GM12878 (cell line): ENCODE results near the gene DYNC2H1. TPM values are rescaled to one million over a fixed set of nuclear protein-coding genes. Genes with fewer than 3 reads are reported as not detected.

Experiments
- ATAC-seq: fragments of 200-7000 bp; cut with Tn5 transposase; 3 replicates; pipeline ENCODE4 v1.9.1; 2020; ENCODE audit warnings: mild to moderate bottlenecking, moderate library complexity
- BruUV-seq: library from RNA; stranded (reverse); fragments of 400-500 nt; replicated peaks from 2 replicates; lab custom pipeline; 2021; lab: Mats Ljungman, UMichigan
- CTCF ChIA-PET: fragments of 300-600 bp; sonication (Branson Sonifier 250); formaldehyde crosslinking; extraction: SDS; loops from one replicate; lab custom pipeline; 2021; ENCODE audit warnings: inconsistent platforms; lab: Yijun Ruan, JAX
- POLR2A ChIA-PET: fragments of 350-600 bp; formaldehyde crosslinking; extraction: SDS; loops from one replicate; lab custom pipeline; 2021; ENCODE audit warnings: inconsistent platforms; lab: Charles Lee
- RAD21 ChIA-PET: fragments of 300-600 bp; sonication (Branson Sonifier 250); formaldehyde crosslinking; loops from one replicate; lab custom pipeline; 2023; ENCODE audit warnings: antibody characterized with exemption; ENCODE audit not compliant: unreplicated experiment; lab: Charles Lee
- SMC1A ChIA-PET: fragments of 300-600 bp; sonication (Branson Sonifier 250); formaldehyde crosslinking; loops from one replicate; lab custom pipeline; 2023; ENCODE audit not compliant: unreplicated experiment, uncharacterized antibody; lab: Charles Lee
- DNase-seq: peaks from one replicate; pipeline ENCODE4 v3.0.0-alpha.2; 2011; ENCODE audit warnings: low read depth, low spot score
- FAIRE-seq: peaks from 3 replicates; lab custom pipeline; 2011; peaks lifted over from hg19 to GRCh38; lab: Jason Lieb, UNC
- H2AFZ ChIP-seq: 2 replicates; pipeline ENCODE4 v1.6.0; 2011; ENCODE audit warnings: low read depth, low read length, control low read depth; ENCODE audit not compliant: control insufficient read depth
- H3K27ac ChIP-seq: 2 replicates; pipeline ENCODE4 v1.5.1; 2011; ENCODE audit warnings: control low read depth; ENCODE audit not compliant: control insufficient read depth, insufficient read depth
- H3K27me3 ChIP-seq, 2 experiments: replicated peaks in 1 of 2; 2 replicates each; pipeline versions ENCODE4 v1.6.0 to v1.6.1; 2011; ENCODE audit warnings: low read length in 1 of 2; ENCODE audit not compliant: control insufficient read depth in 2 of 2, insufficient read depth in 2 of 2
- H3K36me3 ChIP-seq, 2 experiments: 2 replicates each; pipeline ENCODE4 v1.5.1; 2011; ENCODE audit warnings: low read length in 1 of 2; ENCODE audit not compliant: control insufficient read depth in 2 of 2, insufficient read depth in 2 of 2
- H3K4me1 ChIP-seq: 2 replicates; pipeline ENCODE4 v1.6.1; 2011; ENCODE audit warnings: mild to moderate bottlenecking, low read length, moderate library complexity, mixed read lengths; ENCODE audit not compliant: control insufficient read depth, insufficient read depth
- H3K4me2 ChIP-seq: 2 replicates; pipeline ENCODE4 v1.6.0; 2011; ENCODE audit warnings: control low read depth; ENCODE audit not compliant: control insufficient read depth, insufficient read depth
- H3K4me3 ChIP-seq: fragments of 200-600 bp; sonication (generic); 2 replicates; pipeline ENCODE4 v1.5.1; 2016
- H3K79me2 ChIP-seq: 2 replicates; pipeline ENCODE4 v1.6.0; 2011; ENCODE audit warnings: low read length; ENCODE audit not compliant: control insufficient read depth, insufficient read depth
- H3K9ac ChIP-seq: 2 replicates; pipeline ENCODE4 v1.8.0; 2011; ENCODE audit warnings: low read length, control low read depth, mixed read lengths; ENCODE audit not compliant: control insufficient read depth, insufficient read depth
- H3K9me3 ChIP-seq: replicated peaks from 3 replicates; pipeline ENCODE4 v1.5.1; 2011; ENCODE audit warnings: mild to moderate bottlenecking, low read length; ENCODE audit not compliant: control insufficient read depth, insufficient read depth
- H4K20me1 ChIP-seq: 2 replicates; pipeline ENCODE4 v1.6.0; 2011; ENCODE audit not compliant: control insufficient read depth, insufficient read depth
- BRCA1 ChIP-seq: IDR thresholded peaks from 2 replicates; pipeline ENCODE4 v1.6.1; 2011; ENCODE audit warnings: low read depth, low read length, improper control_type of control experiment
- CBFB ChIP-seq: IDR thresholded peaks from 2 replicates; pipeline ENCODE4 v1.6.1; 2016; ENCODE audit warnings: antibody characterized with exemption, low read depth
- GATAD2B ChIP-seq: fragments of 450-650 bp; conservative IDR thresholded peaks from 2 replicates; pipeline ENCODE4 v1.6.1; 2017; ENCODE audit warnings: low read depth, mild to moderate bottlenecking, moderate library complexity
- HDAC6 ChIP-seq: fragments of 200-600 bp; sonication (generic); IDR thresholded peaks from one replicate; pipeline ENCODE4 v1.8.0; 2017; ENCODE audit warnings: antibody characterized with exemption; ENCODE audit not compliant: unreplicated experiment
- NR2C2 ChIP-seq: IDR thresholded peaks from 2 replicates; pipeline ENCODE4 v1.6.1; 2011; ENCODE audit warnings: borderline replicate concordance, low read depth; ENCODE audit not compliant: control insufficient read depth, insufficient read length
- RAD21 ChIP-seq: IDR thresholded peaks from 2 replicates; pipeline ENCODE4 v1.6.1; 2011; ENCODE audit warnings: mild to moderate bottlenecking, low read depth, low read length, moderate library complexity; ENCODE audit not compliant: insufficient read depth
- RCOR1 ChIP-seq: conservative IDR thresholded peaks from 2 replicates; pipeline ENCODE4 v1.6.1; 2012; ENCODE audit warnings: low read depth, low read length, improper control_type of control experiment
- SMAD5 ChIP-seq: IDR thresholded peaks from 2 replicates; pipeline ENCODE4 v1.6.1; 2016; ENCODE audit warnings: antibody characterized with exemption, low read depth
- SMARCA5 ChIP-seq: fragments of 450-650 bp; IDR thresholded peaks from 2 replicates; pipeline ENCODE4 v1.6.1; 2017; ENCODE audit warnings: mild to moderate bottlenecking
- SREBF1 ChIP-seq: IDR thresholded peaks from 2 replicates; pipeline ENCODE4 v1.6.1; 2012; ENCODE audit warnings: mild to moderate bottlenecking, low read length
- ZNF274 ChIP-seq: IDR thresholded peaks from one replicate; pipeline ENCODE4 v1.8.0; 2011; ENCODE audit not compliant: insufficient read length, insufficient read depth
- WGBS: methylation state at CpG from one replicate; pipeline ENCODE4 v1.1.6; 2016; ENCODE audit warnings: low lambda C conversion rate; ENCODE audit not compliant: insufficient replicate concordance, insufficient coverage; ENCODE audit errors: missing lambda C conversion rate; 5-methylcytosine and 5-hydroxymethylcytosine counted together
- in situ Hi-C: fragments of 300-500 bp; cut with MboI; formaldehyde crosslinking; loops from 9 replicates; pipeline ENCODE4 v1.14.3; 2018; ENCODE audit warnings: mixed read lengths
- intact Hi-C: fragments of 100-400 bp; cut with micrococcal nuclease; formaldehyde crosslinking; loops from one replicate; pipeline ENCODE4 v1.14.2; 2022; ENCODE audit not compliant: unreplicated experiment
- polyA plus RNA-seq, 11 experiments: library from polyadenylated mRNA; depleted of rRNA in 4 of 11; unstranded in 6 of 11; stranded (reverse) in 5 of 11; fragments of >200 nt; fragmentation: Nextera tagmentation in 4 of 11; fragmentation: Illumina TruSeq in 1 of 11; extraction: Ambion mirVana in 4 of 11; extraction: Trizol in 1 of 11; gene quantifications; 1 replicate in 1 of 11; 2 replicates in 10 of 11; pipeline versions ENCODE4 v1.2.1 to v1.2.3, GENCODE V29; 2011 to 2016; ENCODE audit warnings: inconsistent platforms in 2 of 11, missing spikeins in 2 of 11, low read depth in 1 of 11
- total RNA-seq, 4 experiments: library from RNA; depleted of rRNA in 3 of 4; stranded (reverse); fragments of >200 nt in 3 of 4; fragmentation: Illumina TruSeq in 1 of 4; extraction: Trizol in 1 of 4; gene quantifications; 2 replicates each; pipeline versions ENCODE4 v1.2.1 to v1.2.3, GENCODE V29; 2013 to 2021

Gene DYNC2H1
- total and polyA plus RNA-seq, 10 of the 15 experiments (the other 5 are each of a cell fraction or from before 2014, with no cell fraction given): 0.12 to 3.9 (median 0.23) TPM; not detected in 2

GRCh38 chr11:103486604-103487003 lies 377.4 kb downstream of the DYNC2H1 start:
- Histone ChIP-seq H3K79me2 (no peaks in the 10 kb centered on the region), H3K4me2 (no peak overlapping the region), H2AFZ (no peak overlapping the region), H3K27me3 (no peaks in the 10 kb centered on the region), H4K20me1 (no peaks in the 10 kb centered on the region), H3K9me3 (no peaks in the 10 kb centered on the region), H3K4me1 (no peaks in the 10 kb centered on the region), H3K4me3 (no peak overlapping the region), H3K9ac (no peak overlapping the region), H3K27ac (no peak overlapping the region), H3K36me3 (no peaks in the 10 kb centered on the region)
- BruUV-seq: no TSS peak
- FAIRE-seq: no peak
- intact Hi-C loops (no loop called here), in situ Hi-C loops (no loop called here)
- DNase-seq: no peak
- SMC1A ChIA-PET: interaction anchor here (1.3 kb wide), 1 partner anchor 13 kb away, joined by 4 read pairs; no protein-coding TSS in a partner anchor
- ATAC-seq: no peak
- RAD21 ChIA-PET: no interaction called here
- POLR2A ChIA-PET: no interaction called here
- CTCF ChIA-PET: interaction anchor here (0.9 kb wide), 1 partner anchor 13 kb away, joined by 3 read pairs; no protein-coding TSS in a partner anchor
- WGBS: 61% methylated on average over 5 of the region's 5 CpGs
- TF ChIP-seq GATAD2B (no peak), NR2C2 (no peak), RAD21 (no peak), ZNF274 (no peak), SMAD5 (no peak), BRCA1 (no peak), RCOR1 (no peak), SREBF1 (no peak), CBFB (no peak), HDAC6 (no peak), SMARCA5 (no peak)
